H9 (cell line): Measurements from ENCODE around the gene MBD5. TPM values are rescaled to one million over a fixed set of nuclear protein-coding genes. Genes with fewer than 3 reads are reported as not detected.

Source experiments
- DNase-seq: peaks from one replicate; pipeline ENCODE4 v3.0.0-alpha.2; 2017
- H2AFZ ChIP-seq: one replicate; pipeline ENCODE4 v1.6.1; 2013; ENCODE audit warnings: mild to moderate bottlenecking, low read length, control low read depth, moderate library complexity
- H2AK5ac ChIP-seq: 2 replicates; pipeline ENCODE4 v1.6.1; 2013; ENCODE audit warnings: low read length, control low read depth, mixed read lengths; ENCODE audit not compliant: insufficient read length
- H2BK120ac ChIP-seq: one replicate; pipeline ENCODE4 v1.6.1; 2013; ENCODE audit warnings: low read depth, mild to moderate bottlenecking, low read length, control low read depth, inconsistent platforms; ENCODE audit not compliant: poor library complexity, severe bottlenecking
- H2BK12ac ChIP-seq: 2 replicates; pipeline ENCODE4 v1.6.1; 2013; ENCODE audit warnings: low read length, control low read depth, mixed read lengths, low read depth; ENCODE audit not compliant: insufficient read length
- H2BK15ac ChIP-seq: 2 replicates; pipeline ENCODE4 v1.6.1; 2013; ENCODE audit warnings: low read depth, low read length, control low read depth
- H2BK20ac ChIP-seq: one replicate; pipeline ENCODE4 v1.6.1; 2013; ENCODE audit warnings: low read depth, mild to moderate bottlenecking, low read length, control low read depth, inconsistent platforms; ENCODE audit not compliant: poor library complexity, severe bottlenecking
- H2BK5ac ChIP-seq: 2 replicates; pipeline ENCODE4 v1.6.1; 2013; ENCODE audit warnings: low read length, control low read depth, mixed read lengths; ENCODE audit not compliant: insufficient read length
- H3K14ac ChIP-seq: 2 replicates; pipeline ENCODE4 v1.6.1; 2013; ENCODE audit warnings: low read length, control low read depth; ENCODE audit not compliant: insufficient read depth
- H3K18ac ChIP-seq: 2 replicates; pipeline ENCODE4 v1.6.1; 2013; ENCODE audit warnings: low read depth, mild to moderate bottlenecking, mixed read lengths, low read length, control low read depth; ENCODE audit not compliant: insufficient read length
- H3K23ac ChIP-seq: 2 replicates; pipeline ENCODE4 v1.6.1; 2013; ENCODE audit warnings: low read length, control low read depth, mixed read lengths, low read depth; ENCODE audit not compliant: insufficient read length
- H3K23me2 ChIP-seq: 2 replicates; pipeline ENCODE4 v1.6.1; 2013; ENCODE audit warnings: low read depth, mild to moderate bottlenecking, mixed read lengths, low read length, control low read depth; ENCODE audit not compliant: insufficient read length, poor library complexity, severe bottlenecking
- H3K27ac ChIP-seq: 2 replicates; pipeline ENCODE4 v1.5.1; 2013; ENCODE audit warnings: low read length, control low read depth, mixed read lengths, low read depth; ENCODE audit not compliant: insufficient read length
- H3K27me3 ChIP-seq: 2 replicates; pipeline ENCODE4 v1.6.1; 2013; ENCODE audit warnings: low read length, control low read depth, inconsistent platforms; ENCODE audit not compliant: insufficient read depth
- H3K4ac ChIP-seq: 2 replicates; pipeline ENCODE4 v1.6.1; 2013; ENCODE audit warnings: low read depth, mild to moderate bottlenecking, control low read depth, inconsistent platforms, low read length, moderate library complexity
- H3K4me1 ChIP-seq: 2 replicates; pipeline ENCODE4 v1.6.1; 2013; ENCODE audit warnings: low read length, control low read depth, inconsistent platforms; ENCODE audit not compliant: insufficient read depth
- H3K4me2 ChIP-seq: 2 replicates; pipeline ENCODE4 v1.6.1; 2013; ENCODE audit warnings: low read length, control low read depth, mixed read lengths; ENCODE audit not compliant: insufficient read length, insufficient read depth
- H3K56ac ChIP-seq: 2 replicates; pipeline ENCODE4 v1.6.1; 2013; ENCODE audit warnings: low read depth, mild to moderate bottlenecking, mixed read lengths, low read length, control low read depth; ENCODE audit not compliant: insufficient read length
- H3K79me1 ChIP-seq: 2 replicates; pipeline ENCODE4 v1.6.1; 2013; ENCODE audit warnings: low read depth, mild to moderate bottlenecking, moderate library complexity, low read length, control low read depth, inconsistent platforms; ENCODE audit not compliant: insufficient read depth, poor library complexity, severe bottlenecking
- H3K79me2 ChIP-seq: 2 replicates; pipeline ENCODE4 v1.6.1; 2013; ENCODE audit warnings: low read length, control low read depth, inconsistent platforms; ENCODE audit not compliant: insufficient read depth
- H3K9ac ChIP-seq: 2 replicates; pipeline ENCODE4 v1.6.1; 2013; ENCODE audit warnings: low read length, control low read depth, mixed read lengths; ENCODE audit not compliant: insufficient read length; ENCODE audit errors: extremely low read depth
- H3K9me3 ChIP-seq: one replicate; pipeline ENCODE4 v1.6.1; 2013; ENCODE audit warnings: low read depth, low read length, inconsistent platforms; ENCODE audit not compliant: control insufficient read depth
- H3T11ph ChIP-seq: one replicate; pipeline ENCODE4 v1.6.1; 2013; ENCODE audit warnings: mild to moderate bottlenecking, low read length, control low read depth, inconsistent platforms
- H4K20me1 ChIP-seq: one replicate; pipeline ENCODE4 v1.6.1; 2013; ENCODE audit not compliant: control insufficient read depth, insufficient read length, insufficient read depth
- H4K5ac ChIP-seq: 2 replicates; pipeline ENCODE4 v1.6.1; 2013; ENCODE audit warnings: low read depth, mild to moderate bottlenecking, mixed read lengths, low read length, control low read depth; ENCODE audit not compliant: insufficient read length
- H4K8ac ChIP-seq: replicated peaks from 2 replicates; pipeline ENCODE4 v1.6.1; 2013; ENCODE audit warnings: low read length, control low read depth, mixed read lengths, low read depth; ENCODE audit not compliant: insufficient read length
- H4K91ac ChIP-seq: 2 replicates; pipeline ENCODE4 v1.6.1; 2013; ENCODE audit warnings: low read depth, mild to moderate bottlenecking, moderate library complexity, mixed read lengths, low read length, control low read depth; ENCODE audit not compliant: insufficient read length
- H3K27ac Mint-ChIP-seq, 3 experiments: 2 replicates in 2 of 3; 3 replicates in 1 of 3; pipeline ENCODE4 v1.8.0; 2020 to 2021; ENCODE audit warnings: mixed read lengths in 3 of 3, mild to moderate bottlenecking in 1 of 3, moderate library complexity in 1 of 3
- H3K27me3 Mint-ChIP-seq: 2 replicates; pipeline ENCODE4 v1.8.0; 2021; ENCODE audit warnings: low read depth, mild to moderate bottlenecking, moderate library complexity, mixed read lengths
- H3K36me3 Mint-ChIP-seq, 3 experiments: 2 replicates in 2 of 3; 3 replicates in 1 of 3; pipeline ENCODE4 v1.8.0; 2020 to 2021; ENCODE audit warnings: low read depth in 3 of 3, mixed read lengths in 3 of 3; ENCODE audit not compliant: insufficient read depth in 1 of 3
- H3K4me1 Mint-ChIP-seq, 2 experiments: 2 replicates each; pipeline ENCODE4 v1.8.0; 2020; ENCODE audit warnings: mixed read lengths in 2 of 2
- H3K4me3 Mint-ChIP-seq, 2 experiments: 2 replicates in 1 of 2; 3 replicates in 1 of 2; pipeline ENCODE4 v1.8.0; 2020 to 2021; ENCODE audit warnings: mild to moderate bottlenecking in 2 of 2, mixed read lengths in 2 of 2, moderate library complexity in 1 of 2
- H3K9me3 Mint-ChIP-seq, 2 experiments: 2 replicates in 1 of 2; 3 replicates in 1 of 2; pipeline ENCODE4 v1.8.0; 2020; ENCODE audit warnings: mild to moderate bottlenecking in 2 of 2, mixed read lengths in 2 of 2, moderate library complexity in 1 of 2
- WGBS: extraction: QIAGEN DNeasy Blood & Tissue Kit; methylation state at CpG from one replicate; pipeline ENCODE4 v1.1.7; 2013; ENCODE audit warnings: missing lambda C conversion rate, low lambda C conversion rate, mixed read lengths; ENCODE audit not compliant: insufficient read length; ENCODE audit errors: extremely low coverage; 5-methylcytosine and 5-hydroxymethylcytosine counted together
- total RNA-seq: library from RNA; stranded (reverse); gene quantifications from 2 replicates; pipeline ENCODE4 v1.2.1, GENCODE V29; 2021
- TF ChIP-seq, protein P1 (sequence below): fragments of 200-600 bp; sonication (generic); conservative IDR thresholded peaks from 3 replicates; pipeline ENCODE4 v1.8.0; 2021; ENCODE audit warnings: antibody characterized with exemption, mild to moderate bottlenecking

MBD5 gene
- total RNA-seq, 1 experiment from 2014 or later = 23.1 TPM

GRCh38 chr2:148503516-148503915, 482.6 kb downstream of the MBD5 start:
- peaks cover 4 to 10% of the 10 kb centered on the region in 2 experiments for H3K4me1 Mint-ChIP-seq
- no CpG with 5 or more reads among the region's 2 CpGs for WGBS
- Histone ChIP-seq H2BK20ac (no peak overlapping the region), H2AK5ac (no peak overlapping the region), H3T11ph (no peak overlapping the region), H3K4me1 (no peaks in the 10 kb centered on the region; the same call in 1 of the 2 replicates), H3K9ac (no peak overlapping the region), H2BK15ac (no peak overlapping the region), H4K20me1 (no peaks in the 10 kb centered on the region), H4K91ac (no peak overlapping the region), H3K23me2 (no peaks in the 10 kb centered on the region), H3K4me2 (no peak overlapping the region), H2AFZ (no peak overlapping the region), H2BK12ac (no peak overlapping the region), H2BK5ac (no peak overlapping the region), H3K14ac (no peak overlapping the region), H3K4ac (no peak overlapping the region), H4K5ac (no peak overlapping the region), H3K79me1 (no peaks in the 10 kb centered on the region), H3K56ac (no peak overlapping the region), H4K8ac (no peak overlapping the region), H3K18ac (no peak overlapping the region), H3K27ac (no peak overlapping the region), H3K79me2 (no peaks in the 10 kb centered on the region), H2BK120ac (no peak overlapping the region), H3K9me3 (no peaks in the 10 kb centered on the region), H3K27me3 (no peaks in the 10 kb centered on the region), H3K23ac (no peak overlapping the region)
- no peaks in the 10 kb centered on the region for H3K36me3 Mint-ChIP-seq
- no peak for DNase-seq
- no peaks in the 10 kb centered on the region for H3K27me3 Mint-ChIP-seq
- TF ChIP-seq, protein P1, sequence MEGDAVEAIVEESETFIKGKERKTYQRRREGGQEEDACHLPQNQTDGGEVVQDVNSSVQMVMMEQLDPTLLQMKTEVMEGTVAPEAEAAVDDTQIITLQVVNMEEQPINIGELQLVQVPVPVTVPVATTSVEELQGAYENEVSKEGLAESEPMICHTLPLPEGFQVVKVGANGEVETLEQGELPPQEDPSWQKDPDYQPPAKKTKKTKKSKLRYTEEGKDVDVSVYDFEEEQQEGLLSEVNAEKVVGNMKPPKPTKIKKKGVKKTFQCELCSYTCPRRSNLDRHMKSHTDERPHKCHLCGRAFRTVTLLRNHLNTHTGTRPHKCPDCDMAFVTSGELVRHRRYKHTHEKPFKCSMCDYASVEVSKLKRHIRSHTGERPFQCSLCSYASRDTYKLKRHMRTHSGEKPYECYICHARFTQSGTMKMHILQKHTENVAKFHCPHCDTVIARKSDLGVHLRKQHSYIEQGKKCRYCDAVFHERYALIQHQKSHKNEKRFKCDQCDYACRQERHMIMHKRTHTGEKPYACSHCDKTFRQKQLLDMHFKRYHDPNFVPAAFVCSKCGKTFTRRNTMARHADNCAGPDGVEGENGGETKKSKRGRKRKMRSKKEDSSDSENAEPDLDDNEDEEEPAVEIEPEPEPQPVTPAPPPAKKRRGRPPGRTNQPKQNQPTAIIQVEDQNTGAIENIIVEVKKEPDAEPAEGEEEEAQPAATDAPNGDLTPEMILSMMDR = no peak
- no peak overlapping the region for H3K27ac Mint-ChIP-seq
- H3K9me3 Mint-ChIP-seq = no peaks in the 10 kb centered on the region
- H3K4me3 Mint-ChIP-seq = no peak overlapping the region
